Measurements from ENCODE around the gene TRIB2. TPM values are rescaled to one million over a fixed set of nuclear protein-coding genes. Genes with fewer than 3 reads are reported as not detected.

TRIB2 gene
- total and polyA plus RNA-seq, 9 of the 15 experiments (the other 6 are each of a cell fraction or from before 2014, with no cell fraction given) = 9.0 to 39.0 (median 26.3) TPM

- Histone ChIP-seq H3K9ac (ENCODE audit: insufficient read depth in 1 of 2, low read depth in 2 of 2, low read length in 2 of 2) (no peak overlapping the region), H3K4me1 (replicated peaks in 1 of 2; ENCODE audit: control insufficient read depth in 2 of 2, insufficient read depth in 2 of 2, low read length in 2 of 2) (no peaks in the 10 kb centered on the region), H2AFZ (ENCODE audit: low read depth, low read length) (no peak overlapping the region), H3K79me2 (ENCODE audit: control insufficient read depth, insufficient read depth, low read length) (no peaks in the 10 kb centered on the region), H3K9me3 (replicated peaks; ENCODE audit: control insufficient read depth, insufficient read depth, low read depth, low read length) (no peaks in the 10 kb centered on the region), H3K4me2 (ENCODE audit: insufficient read depth, low read length) (no peak overlapping the region), H3K36me3 (ENCODE audit: control insufficient read depth, insufficient read depth, low read length) (no peaks in the 10 kb centered on the region), H3K27me3 (ENCODE audit: control insufficient read depth in 2 of 2, insufficient read depth in 2 of 2, low read length in 2 of 2) (peaks cover 19 to 24% of the 10 kb centered on the region in 2 experiments; a peak in 4 of 5 replicates), H4K20me1 (replicated peaks; ENCODE audit: control insufficient read depth, insufficient read depth, low read length) (no peaks in the 10 kb centered on the region), H3K9me1 (ENCODE audit: control insufficient read depth, insufficient read depth, low read length) (no peaks in the 10 kb centered on the region), H3K4me3 (no peak overlapping the region), H3K27ac (ENCODE audit: extremely low read depth, low read depth, low read length) (no peak overlapping the region)
- 0% methylated on average over 4 of the region's 4 CpGs for WGBS (ENCODE audit: insufficient coverage, low coverage, missing lambda C conversion rate)
- in situ Hi-C loops (cut with MboI) = no loop called here
- FAIRE-seq (no peak), ATAC-seq (no peak), DNase-seq (ENCODE audit: extremely low read depth in 1 of 4, low spot score in 3 of 4) (no peak)
- TF ChIP-seq SIX5 (IDR thresholded peaks at IDR 0.05; ENCODE audit: borderline replicate concordance in 1 of 2, insufficient read depth in 1 of 2, low read depth in 1 of 2, low read length in 2 of 2) = no peak
- no peak for TF ChIP-seq MAFF (IDR thresholded peaks at IDR 0.05; ENCODE audit: low read length)
- intact Hi-C loops (cut with micrococcal nuclease) = no loop called here
- no TSS peak for BruUV-seq (replicated peaks)
- CTCF ChIA-PET (ENCODE audit: low intra/inter-chr PET ratio) = no interaction called here
- POLR2A ChIA-PET = no interaction called here
Measured at GRCh38 chr2:12763486-12763885, 46.8 kb downstream of the TRIB2 start.

DNA sequence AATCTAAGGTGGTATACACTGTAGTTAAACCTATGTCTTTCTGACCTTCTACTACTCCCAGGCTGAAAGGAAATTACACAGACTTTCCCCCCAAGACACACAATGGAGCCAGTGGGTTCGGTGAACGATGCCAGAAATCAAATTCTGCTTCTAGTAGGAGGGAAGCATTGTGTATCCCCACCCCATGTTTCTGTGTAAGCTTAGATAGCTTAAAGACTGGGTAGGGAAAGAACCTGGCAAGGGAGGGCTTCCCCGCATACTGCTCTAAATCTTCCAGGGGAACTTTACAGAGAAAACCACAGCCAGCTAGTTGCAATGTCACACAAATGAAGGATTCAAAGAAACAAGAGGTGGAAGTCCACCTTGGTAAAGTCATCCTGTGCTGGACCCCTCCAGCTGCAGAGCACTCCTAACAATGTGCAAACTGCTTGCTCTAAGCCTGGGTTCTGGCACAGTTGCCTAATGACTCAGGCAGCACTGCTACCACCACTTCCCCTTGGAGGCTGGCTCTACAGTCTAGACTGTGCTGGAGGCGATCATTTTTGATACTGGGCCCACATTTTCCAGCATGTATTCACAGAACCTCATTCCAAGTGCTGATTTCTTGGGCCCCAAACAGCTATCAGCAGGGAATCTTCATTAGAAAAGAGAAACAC, 47.5 kb downstream of the TRIB2 start:
- no peak for DNase-seq (ENCODE audit: extremely low read depth in 1 of 4, low spot score in 3 of 4)
- ATAC-seq = no peak
- in situ Hi-C loops (cut with MboI) (no loop called here), intact Hi-C loops (cut with micrococcal nuclease) (no loop called here)
- Histone ChIP-seq H3K4me3 (no peak overlapping the region), H3K4me1 (replicated peaks in 1 of 2; ENCODE audit: control insufficient read depth in 2 of 2, insufficient read depth in 2 of 2, low read length in 2 of 2) (no peaks in the 10 kb centered on the region), H3K9me1 (ENCODE audit: control insufficient read depth, insufficient read depth, low read length) (no peaks in the 10 kb centered on the region), H3K4me2 (ENCODE audit: insufficient read depth, low read length) (no peak overlapping the region), H3K27me3 (ENCODE audit: control insufficient read depth in 2 of 2, insufficient read depth in 2 of 2, low read length in 2 of 2) (peaks cover 24% of the 10 kb centered on the region in 2 experiments; a peak in 4 of 5 replicates), H4K20me1 (replicated peaks; ENCODE audit: control insufficient read depth, insufficient read depth, low read length) (no peaks in the 10 kb centered on the region), H3K9me3 (replicated peaks; ENCODE audit: control insufficient read depth, insufficient read depth, low read depth, low read length) (no peaks in the 10 kb centered on the region), H3K27ac (ENCODE audit: extremely low read depth, low read depth, low read length) (no peak overlapping the region), H2AFZ (ENCODE audit: low read depth, low read length) (no peak overlapping the region), H3K9ac (ENCODE audit: insufficient read depth in 1 of 2, low read depth in 2 of 2, low read length in 2 of 2) (no peak overlapping the region), H3K79me2 (ENCODE audit: control insufficient read depth, insufficient read depth, low read length) (no peaks in the 10 kb centered on the region), H3K36me3 (ENCODE audit: control insufficient read depth, insufficient read depth, low read length) (no peaks in the 10 kb centered on the region)
- CTCF ChIA-PET (ENCODE audit: low intra/inter-chr PET ratio) = no interaction called here
- no peak for FAIRE-seq
- POLR2A ChIA-PET = no interaction called here
- 3% methylated on average over 4 of the region's 4 CpGs for WGBS (ENCODE audit: insufficient coverage, low coverage, missing lambda C conversion rate)
- BruUV-seq (replicated peaks) = no TSS peak
- TF ChIP-seq KAT8 (IDR thresholded peaks at IDR 0.05; ENCODE audit: low read depth) (no peak), CBX5 (IDR thresholded peaks at IDR 0.05; ENCODE audit: borderline replicate concordance, low read depth) (no peak), ZBTB33 (CRISPR knock-in tag; IDR thresholded peaks at IDR 0.05) (no peak), MTA1 (IDR thresholded peaks at IDR 0.05; ENCODE audit: borderline replicate concordance) (no peak)
